Aorta (tissue), 5 donors: ENCODE measurements around the gene ILK. TPM values are rescaled to one million over a fixed set of nuclear protein-coding genes. Genes with fewer than 3 reads are reported as not detected.
A peak's percentile ranks its signal among the peaks of the same experiment; 100 is the strongest.

ENCODE experiments used
- ATAC-seq: fragments of 200-7000 bp; cut with Tn5 transposase; one replicate; pipeline ENCODE4 v1.9.1; 2022; ENCODE audit warnings: moderate library complexity; ENCODE audit not compliant: low FRiP score
- DNase-seq, 2 donors: peaks; one replicate each; pipeline ENCODE4 v3.0.0-alpha.2; 2020
- H3K27ac ChIP-seq, 2 donors: one replicate each; pipeline ENCODE4 v1.5.1; 2013; ENCODE audit warnings: low read length in 2 of 2, mild to moderate bottlenecking in 2 of 2, moderate library complexity in 2 of 2, control low read depth in 1 of 2, inconsistent platforms in 1 of 2, low read depth in 1 of 2
- H3K27me3 ChIP-seq, 2 donors: one replicate each; pipeline ENCODE4 v1.6.1; 2013; ENCODE audit warnings: control low read depth in 1 of 2, low read length in 1 of 2, mild to moderate bottlenecking in 1 of 2, moderate library complexity in 1 of 2; ENCODE audit not compliant: insufficient read depth in 2 of 2, control insufficient read depth in 1 of 2
- H3K36me3 ChIP-seq, 2 donors: one replicate each; pipeline ENCODE4 v1.6.1; 2013; ENCODE audit warnings: control low read depth in 1 of 2, low read length in 1 of 2, mild to moderate bottlenecking in 1 of 2; ENCODE audit not compliant: insufficient read depth in 2 of 2, control insufficient read depth in 1 of 2
- H3K4me1 ChIP-seq, 2 donors: one replicate each; pipeline ENCODE4 v1.6.1; 2013; ENCODE audit warnings: low read length in 2 of 2, control low read depth in 1 of 2, mild to moderate bottlenecking in 1 of 2, moderate library complexity in 1 of 2; ENCODE audit not compliant: insufficient read depth in 2 of 2, control insufficient read depth in 1 of 2
- H3K4me3 ChIP-seq, 2 donors: one replicate each; pipeline ENCODE4 v1.5.1; 2013; ENCODE audit warnings: low read length in 2 of 2, control low read depth in 1 of 2, mild to moderate bottlenecking in 1 of 2
- H3K9me3 ChIP-seq: one replicate; pipeline ENCODE4 v1.6.1; 2013; ENCODE audit warnings: mild to moderate bottlenecking, low read length; ENCODE audit not compliant: control insufficient read depth
- WGBS, 2 donors: extraction: QIAGEN DNeasy Blood & Tissue Kit; methylation state at CpG; one replicate each; pipeline ENCODE4 v1.1.7; 2013; 5-methylcytosine and 5-hydroxymethylcytosine counted together
- intact Hi-C, 2 donors: fragments of 100-400 bp; cut with DNase I; formaldehyde crosslinking; loops; one replicate each; pipeline versions ENCODE4 v1.14.2 to v1.15.0; 2022
- polyA plus RNA-seq, 2 donors: library from polyadenylated mRNA; stranded (reverse); fragments of 200-250 nt; gene quantifications; one replicate each; pipeline ENCODE4 v1.2.3, GENCODE V29; 2013
- total RNA-seq, 2 donors: library from RNA; stranded (reverse); fragmentation: NEBNext Ultra II Directional; extraction: Animal tissue kit (Norgen Biotek cat#: 25700); gene quantifications; one replicate each; pipeline ENCODE4 v1.2.1, GENCODE V29; 2021
- donor health status: healthy with polysubstance abuse.
- donor health status: Bipolar disorder and iron deficiency.
- donor health status: DM: no; HTN: no; CAD: no.
- donor health status: DM: no; HTN: no; CAD: no.
- donor health status: DM: yes; HTN: yes; CAD: no.

ILK gene
- total and polyA plus RNA-seq, 4 donors, result 287 to 562 (median 431) TPM

DNA sequence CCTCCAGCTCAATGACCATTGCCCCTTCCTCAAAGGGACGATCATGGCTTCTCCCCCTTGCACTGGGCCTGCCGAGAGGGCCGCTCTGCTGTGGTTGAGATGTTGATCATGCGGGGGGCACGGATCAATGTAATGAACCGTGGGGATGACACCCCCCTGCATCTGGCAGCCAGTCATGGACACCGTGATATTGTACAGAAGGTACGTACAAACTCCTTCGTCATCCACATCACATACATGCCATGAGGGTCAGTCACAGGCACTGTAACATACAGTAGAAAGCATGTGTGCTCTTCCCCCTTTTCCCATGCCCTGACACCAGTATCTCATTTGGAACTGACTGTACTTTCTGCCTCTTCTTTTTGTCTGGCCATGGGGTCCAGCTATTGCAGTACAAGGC is 4.4 kb downstream of the ILK start:
- Histone ChIP-seq H3K27me3 (no peaks in the 10 kb centered on the region), H3K36me3 (peaks cover 3 to 21% of the 10 kb centered on the region in 2 donors), H3K4me1 (peaks cover 7 to 12% of the 10 kb centered on the region in 2 donors), H3K4me3 (no peak overlapping the region), H3K9me3 (no peaks in the 10 kb centered on the region), H3K27ac (peak overlapping the region; percentile 88 to 91)
- ATAC-seq (no peak), DNase-seq (no peak)
- WGBS, 2 donors, result 80 to 81% methylated on average over 9 of the region's 9 CpGs
- intact Hi-C loops, result loop anchor here in 1 of 2 donors (5.0 kb wide), 1 partner anchor 49 kb away; the partner anchor contains the start of gene DCHS1

DNA sequence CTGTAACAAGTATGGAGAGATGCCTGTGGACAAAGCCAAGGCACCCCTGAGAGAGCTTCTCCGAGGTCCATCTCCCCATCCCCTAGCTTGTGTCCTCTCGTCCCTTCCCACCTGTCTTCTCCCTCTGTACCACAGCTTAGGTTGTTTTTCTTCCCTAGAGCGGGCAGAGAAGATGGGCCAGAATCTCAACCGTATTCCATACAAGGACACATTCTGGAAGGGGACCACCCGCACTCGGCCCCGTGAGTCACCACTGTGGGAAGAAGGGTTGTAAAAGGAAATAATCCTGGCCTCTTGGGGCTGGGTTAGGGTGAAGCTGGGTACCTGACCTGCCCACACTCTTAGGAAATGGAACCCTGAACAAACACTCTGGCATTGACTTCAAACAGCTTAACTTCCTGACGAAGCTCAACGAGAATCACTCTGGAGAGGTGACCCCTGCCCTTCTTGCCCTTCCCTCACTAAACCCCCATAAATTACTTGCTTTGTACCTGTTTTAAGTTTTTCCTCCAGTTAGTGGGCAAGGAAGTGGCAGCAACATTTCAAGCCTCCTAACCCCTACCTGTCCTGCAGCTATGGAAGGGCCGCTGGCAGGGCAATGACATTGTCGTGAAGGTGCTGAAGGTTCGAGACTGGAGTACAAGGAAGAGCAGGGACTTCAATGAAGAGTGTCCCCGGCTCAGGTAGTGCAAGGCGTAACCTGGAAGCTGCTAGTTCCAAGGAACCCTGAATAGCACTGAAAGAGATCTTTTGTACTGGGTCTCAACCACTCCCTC is 5.3 kb downstream of the ILK start:
- peak overlapping the region; percentile 88 to 91 for H3K27ac ChIP-seq
- WGBS, 2 donors, result 47 to 48% methylated on average over 14 of the region's 14 CpGs
- peaks cover 3 to 21% of the 10 kb centered on the region in 2 donors for H3K36me3 ChIP-seq
- intact Hi-C loops, result loop anchor here in 1 of 2 donors (5.0 kb wide), 1 partner anchor 48 kb away; the partner anchor contains the start of gene DCHS1
- peaks cover 7 to 12% of the 10 kb centered on the region in 2 donors for H3K4me1 ChIP-seq
- H3K27me3 ChIP-seq, result no peaks in the 10 kb centered on the region
- no peak overlapping the region for H3K4me3 ChIP-seq
- DNase-seq, result peak; percentile 61 to 88
- ATAC-seq, result no peak
- no peaks in the 10 kb centered on the region for H3K9me3 ChIP-seq

DNA sequence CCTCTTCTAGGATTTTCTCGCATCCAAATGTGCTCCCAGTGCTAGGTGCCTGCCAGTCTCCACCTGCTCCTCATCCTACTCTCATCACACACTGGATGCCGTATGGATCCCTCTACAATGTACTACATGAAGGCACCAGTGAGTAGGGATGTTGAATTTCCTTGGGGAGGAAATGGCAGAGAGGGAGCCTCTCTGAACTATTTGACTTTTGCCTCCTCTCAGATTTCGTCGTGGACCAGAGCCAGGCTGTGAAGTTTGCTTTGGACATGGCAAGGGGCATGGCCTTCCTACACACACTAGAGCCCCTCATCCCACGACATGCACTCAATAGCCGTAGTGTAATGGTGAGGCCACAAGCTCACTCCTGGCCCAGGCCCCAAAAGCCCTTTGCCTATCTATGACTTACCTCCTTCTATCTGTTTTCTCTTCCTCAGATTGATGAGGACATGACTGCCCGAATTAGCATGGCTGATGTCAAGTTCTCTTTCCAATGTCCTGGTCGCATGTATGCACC is 6.0 kb downstream of the ILK start:
- whole genome bisulfite sequencing, 2 donors, result 44 to 52% methylated on average over 8 of the region's 8 CpGs
- Histone ChIP-seq H3K4me3 (no peak overlapping the region), H3K9me3 (no peaks in the 10 kb centered on the region), H3K27me3 (no peaks in the 10 kb centered on the region), H3K27ac (peak overlapping the region in 1 of 2 donors; percentile 88), H3K4me1 (peaks cover 7 to 12% of the 10 kb centered on the region in 2 donors), H3K36me3 (peaks cover 3 to 21% of the 10 kb centered on the region in 2 donors)
- peak in 1 of 2 donors; percentile 27 for DNase-seq
- no peak for ATAC-seq
- intact Hi-C loops, result loop anchor here in 1 of 2 donors (5.0 kb wide), 1 partner anchor 48 kb away; the partner anchor contains the start of gene DCHS1

DNA sequence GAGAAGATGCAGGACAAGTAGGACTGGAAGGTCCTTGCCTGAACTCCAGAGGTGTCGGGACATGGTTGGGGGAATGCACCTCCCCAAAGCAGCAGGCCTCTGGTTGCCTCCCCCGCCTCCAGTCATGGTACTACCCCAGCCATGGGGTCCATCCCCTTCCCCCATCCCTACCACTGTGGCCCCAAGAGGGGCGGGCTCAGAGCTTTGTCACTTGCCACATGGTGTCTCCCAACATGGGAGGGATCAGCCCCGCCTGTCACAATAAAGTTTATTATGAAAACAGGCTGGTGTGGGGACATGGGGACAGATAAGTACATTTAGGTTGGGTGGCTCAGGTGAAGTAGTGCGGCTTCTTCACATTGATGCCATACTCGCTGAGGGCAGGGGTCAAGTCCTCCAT is 7.0 kb downstream of the ILK start:
- H3K9me3 ChIP-seq, result no peaks in the 10 kb centered on the region

DNA sequence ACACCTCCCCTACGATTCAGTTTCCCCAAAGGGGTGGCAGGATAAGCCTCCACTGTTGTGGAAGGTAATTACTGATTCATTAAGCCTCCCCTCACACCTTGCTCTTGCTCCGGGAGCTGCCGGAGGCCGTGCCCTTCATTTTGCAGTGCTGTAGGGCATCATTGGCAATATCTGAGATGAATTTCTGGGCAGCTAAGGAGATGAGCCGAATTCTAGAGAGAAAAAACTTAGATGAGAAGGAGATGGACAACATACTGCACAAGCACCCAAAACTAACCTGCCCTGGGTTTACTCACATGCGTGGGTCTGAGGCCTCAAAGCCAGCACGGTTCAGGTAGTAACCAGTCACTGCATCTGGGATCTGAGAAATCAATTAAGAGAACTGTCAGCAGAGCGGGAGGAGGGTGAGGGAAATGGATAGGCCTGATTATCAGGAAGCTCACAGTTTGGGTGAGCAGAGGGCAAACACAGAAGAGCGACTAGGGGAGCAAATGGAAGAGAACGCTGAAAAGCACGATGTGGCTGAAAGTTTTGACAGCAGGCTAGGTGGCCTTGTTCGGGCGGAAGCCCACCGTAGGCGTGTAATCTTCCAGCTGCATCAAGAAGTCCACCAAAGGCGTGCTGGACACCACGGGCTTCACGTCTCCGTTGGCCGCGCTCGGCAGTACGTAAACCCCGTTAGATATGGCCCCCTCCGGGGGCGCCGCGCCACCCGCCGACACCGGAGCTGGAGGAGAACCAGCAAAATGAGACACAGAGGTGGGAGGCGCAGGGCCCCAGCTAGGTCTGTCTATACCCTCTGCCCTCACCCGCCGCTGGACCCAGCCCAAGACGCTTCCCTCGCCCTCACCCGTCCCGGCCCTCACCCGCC is 7.8 kb downstream of the ILK start:
- peak; percentile 80 to 86 for DNase-seq
- intact Hi-C loops, result no loop called here
- H3K4me1 ChIP-seq, result peaks cover 7 to 12% of the 10 kb centered on the region in 2 donors
- H3K4me3 ChIP-seq, result peak overlapping the region; percentile 62 to 83
- H3K27ac ChIP-seq, result peak overlapping the region; percentile 93 to 97
- no peaks in the 10 kb centered on the region for H3K9me3 ChIP-seq
- H3K36me3 ChIP-seq, result peaks cover 3 to 23% of the 10 kb centered on the region in 2 donors
- peak; percentile 3 for ATAC-seq
- no peaks in the 10 kb centered on the region for H3K27me3 ChIP-seq
- WGBS, 2 donors, result 6 to 8% methylated on average over 37 to 39 of the region's 39 CpGs

More for the DNA sequence above, 7.0 kb downstream of the ILK start:
- 78 to 80% methylated on average over 6 of the region's 6 CpGs for WGBS, 2 donors
- Histone ChIP-seq H3K27ac (peak overlapping the region in 1 of 2 donors; percentile 93), H3K36me3 (peaks cover 3 to 21% of the 10 kb centered on the region in 2 donors), H3K4me1 (peaks cover 7 to 12% of the 10 kb centered on the region in 2 donors), H3K4me3 (no peak overlapping the region), H3K27me3 (no peaks in the 10 kb centered on the region)
- DNase-seq (no peak), ATAC-seq (no peak)
- intact Hi-C loops, result no loop called here

DNA sequence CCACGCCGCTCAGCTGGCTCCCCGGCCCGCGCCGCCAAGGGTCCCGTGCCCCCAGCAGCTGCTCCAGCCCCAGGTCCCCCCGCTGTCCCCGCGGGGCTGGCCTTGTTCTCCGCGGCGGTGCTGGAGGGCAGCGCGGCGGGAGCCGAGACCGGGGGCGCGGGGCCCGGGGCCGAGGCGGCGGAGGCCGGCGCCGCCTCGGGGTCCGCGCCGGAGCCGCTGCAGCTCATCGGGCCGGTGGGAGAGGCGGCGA is 8.3 kb downstream of the ILK start:
- intact Hi-C loops, result no loop called here
- H3K27ac ChIP-seq, result peak overlapping the region; percentile 93 to 97
- H3K36me3 ChIP-seq, result peaks cover 3 to 23% of the 10 kb centered on the region in 2 donors
- ATAC-seq (no peak), DNase-seq (no peak)
- no peaks in the 10 kb centered on the region for H3K27me3 ChIP-seq
- peak overlapping the region; percentile 62 to 83 for H3K4me3 ChIP-seq
- peaks cover 7 to 12% of the 10 kb centered on the region in 2 donors for H3K4me1 ChIP-seq
- WGBS, 2 donors, result 1 to 3% methylated on average over 6 to 36 of the region's 36 CpGs
- no peaks in the 10 kb centered on the region for H3K9me3 ChIP-seq

DNA sequence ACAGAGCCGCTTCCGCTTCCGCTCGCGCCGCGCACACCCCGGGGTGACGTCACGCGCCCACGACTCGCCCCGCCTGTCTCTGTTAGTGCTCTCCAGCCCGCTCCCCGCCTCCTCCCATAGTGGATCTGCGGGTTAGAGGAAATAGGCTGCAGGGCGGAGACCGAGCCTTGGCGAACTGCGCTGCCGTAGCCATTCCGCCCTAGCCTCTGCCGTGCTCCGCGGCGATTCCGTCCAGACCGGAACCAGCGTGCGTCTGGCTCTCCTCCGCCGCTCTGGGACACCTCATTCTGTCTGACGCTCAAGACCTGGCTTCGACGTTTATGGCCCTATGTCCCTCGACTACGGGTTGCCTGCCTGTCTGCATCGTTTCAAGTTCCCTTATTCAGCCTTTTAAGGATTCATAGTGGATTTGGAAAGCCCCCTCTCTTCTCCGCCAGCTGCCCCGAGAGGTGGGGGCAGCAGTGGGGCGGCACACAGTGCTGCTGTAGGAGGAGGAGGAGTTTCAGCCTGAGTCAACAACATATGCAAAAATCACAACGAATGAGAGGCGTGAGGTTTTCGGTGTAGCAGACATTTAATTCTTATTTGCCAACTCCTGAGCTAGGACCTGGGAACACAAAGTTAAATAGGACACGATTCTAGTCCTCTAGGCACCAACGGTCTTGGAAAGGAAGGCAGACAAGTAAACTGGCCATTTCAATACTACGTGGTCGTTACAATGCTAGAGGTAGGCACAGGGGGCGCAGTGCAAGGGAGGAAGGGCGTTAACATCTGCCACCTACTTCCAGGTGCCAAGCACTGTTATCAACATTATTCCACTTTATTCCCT is 8.9 kb downstream of the ILK start, which contains the start of gene TAF10:
TSS of gene TAF10 (minus strand) at position 4 of the 829 bp plus-strand sequence. CDS start 27 bp downstream, outside the sequence.
- 0 to 1% methylated on average over 32 to 51 of the region's 51 CpGs for WGBS, 2 donors
- intact Hi-C loops, result no loop called here

DNA sequence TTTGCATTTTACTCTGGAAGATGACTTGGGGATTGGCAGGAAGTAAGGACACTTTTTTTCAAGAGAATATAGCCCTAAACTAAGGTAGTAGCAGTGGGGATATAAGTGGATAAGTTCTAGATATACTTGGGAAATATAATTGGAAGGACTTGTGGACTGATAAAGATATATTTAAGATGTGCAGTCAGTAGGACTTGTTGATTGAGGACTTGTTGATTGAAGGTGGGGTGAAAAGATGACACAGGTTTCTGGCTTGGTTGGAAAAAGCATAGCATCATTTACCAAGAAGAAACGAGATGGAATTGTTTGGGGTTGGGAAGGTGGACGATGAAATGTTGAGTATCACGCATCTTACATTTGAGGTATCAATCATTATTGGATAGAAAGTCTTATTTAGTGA is 9.9 kb downstream of the ILK start:
- Histone ChIP-seq H3K9me3 (no peaks in the 10 kb centered on the region), H3K4me1 (peaks cover 0 to 5% of the 10 kb centered on the region in 2 donors), H3K27ac (peak overlapping the region; percentile 36 to 97), H3K4me3 (no peak overlapping the region), H3K36me3 (peaks cover 3 to 17% of the 10 kb centered on the region in 2 donors), H3K27me3 (no peaks in the 10 kb centered on the region)
- DNase-seq, result no peak
- no peak for ATAC-seq
- intact Hi-C loops, result no loop called here
- 91 to 92% methylated on average over 3 of the region's 3 CpGs for WGBS, 2 donors

More for the DNA sequence above, 8.9 kb downstream of the ILK start, which contains the start of gene TAF10:
- Histone ChIP-seq H3K4me1 (peaks cover 7 to 12% of the 10 kb centered on the region in 2 donors), H3K9me3 (no peaks in the 10 kb centered on the region), H3K36me3 (peaks cover 3 to 23% of the 10 kb centered on the region in 2 donors), H3K4me3 (peak within 1 kb of the TSS; percentile 62 to 83), H3K27me3 (no peaks in the 10 kb centered on the region), H3K27ac (peak within 1 kb of the TSS; percentile 97)
- ATAC-seq (peak; percentile 94), DNase-seq (peak; percentile 99)
